Skeletal muscle tissue (tissue), 4 donors: ENCODE results near the gene ZNF521. TPM values are rescaled to one million over a fixed set of nuclear protein-coding genes. Genes with fewer than 3 reads are reported as not detected.
"Not testable (repeated sequence)": the region's sequence is repeated elsewhere in the genome, so short reads cannot be mapped to it uniquely, and the experiment has no call there.

Source experiments
- H3K27ac ChIP-seq: one replicate; pipeline ENCODE4 v1.7.0; 2013; ENCODE audit warnings: mild to moderate bottlenecking, low read depth, low read length, inconsistent platforms
- H3K27me3 ChIP-seq, 3 donors: one replicate each; pipeline ENCODE4 v1.7.0; 2013; ENCODE audit warnings: low read length in 3 of 3; ENCODE audit not compliant: control insufficient read depth in 3 of 3, insufficient read depth in 3 of 3
- H3K36me3 ChIP-seq, 3 donors: one replicate each; pipeline ENCODE4 v1.7.0; 2013; ENCODE audit warnings: low read length in 3 of 3; ENCODE audit not compliant: control insufficient read depth in 3 of 3, insufficient read depth in 3 of 3
- H3K4me1 ChIP-seq, 3 donors: one replicate each; pipeline ENCODE4 v1.7.0; 2013; ENCODE audit warnings: low read length in 3 of 3, mild to moderate bottlenecking in 3 of 3; ENCODE audit not compliant: control insufficient read depth in 3 of 3, insufficient read depth in 3 of 3
- H3K4me3 ChIP-seq, 3 donors: one replicate each; pipeline ENCODE4 v1.7.0; 2013; ENCODE audit warnings: low read length in 3 of 3
- H3K9ac ChIP-seq, 3 donors: one replicate each; pipeline ENCODE4 v1.7.0; 2013; ENCODE audit warnings: low read length in 3 of 3, mild to moderate bottlenecking in 3 of 3, moderate library complexity in 2 of 3, low read depth in 1 of 3
- H3K9me3 ChIP-seq, 3 donors: one replicate each; pipeline ENCODE4 v1.7.0; 2013; ENCODE audit warnings: low read length in 3 of 3; ENCODE audit not compliant: control insufficient read depth in 3 of 3
- total RNA-seq: library from RNA; depleted of rRNA; stranded (reverse); fragments of >200 nt; gene quantifications from one replicate; pipeline ENCODE4 v1.2.3, GENCODE V29; 2014
- donor health status: Osteomylitis.

Gene ZNF521
- total RNA-seq, 1 donor from 2014 or later = 40.2 TPM

- Histone ChIP-seq H3K9ac (no peak overlapping the region), H3K4me3 (no peak overlapping the region), H3K27me3 (no peaks in the 10 kb centered on the region), H3K9me3 (no peaks in the 10 kb centered on the region), H3K27ac (no peak overlapping the region), H3K36me3 (no peaks in the 10 kb centered on the region), H3K4me1 (peaks cover 4 to 12% (median 7%) of the 10 kb centered on the region in 3 donors)
Observed at GRCh38 chr18:25043104-25043503, 308.9 kb downstream of the ZNF521 start.

GRCh38 chr18:25042641-25043051 lies 309.3 kb downstream of the ZNF521 start:
- no peaks in the 10 kb centered on the region for H3K27me3 ChIP-seq

GRCh38 chr18:25039781-25040180 lies 312.2 kb downstream of the ZNF521 start:
- H3K9ac ChIP-seq = no peak overlapping the region
- H3K4me3 ChIP-seq = no peak overlapping the region
- H3K36me3 ChIP-seq = no peaks in the 10 kb centered on the region
- no peak overlapping the region for H3K27ac ChIP-seq
- H3K27me3 ChIP-seq = no peaks in the 10 kb centered on the region
- H3K4me1 ChIP-seq = peaks cover 4 to 12% (median 7%) of the 10 kb centered on the region in 3 donors
- no peaks in the 10 kb centered on the region for H3K9me3 ChIP-seq

More at GRCh38 chr18:25042641-25043051, 309.3 kb downstream of the ZNF521 start:
- no peaks in the 10 kb centered on the region for H3K9me3 ChIP-seq
- peaks cover 4 to 12% (median 7%) of the 10 kb centered on the region in 3 donors for H3K4me1 ChIP-seq
- H3K36me3 ChIP-seq = no peaks in the 10 kb centered on the region
- H3K9ac ChIP-seq = no peak overlapping the region
- no peak overlapping the region for H3K4me3 ChIP-seq
- H3K27ac ChIP-seq = no peak overlapping the region

GRCh38 chr18:25038261-25038660 lies 313.7 kb downstream of the ZNF521 start:
- H3K27ac ChIP-seq = no peak overlapping the region
- no peaks in the 10 kb centered on the region for H3K36me3 ChIP-seq
- H3K4me3 ChIP-seq = no peak overlapping the region
- H3K27me3 ChIP-seq = no peaks in the 10 kb centered on the region
- peaks cover under 1 to 12% (median 7%) of the 10 kb centered on the region in 3 donors for H3K4me1 ChIP-seq
- no peaks in the 10 kb centered on the region for H3K9me3 ChIP-seq
- H3K9ac ChIP-seq = no peak overlapping the region

- H3K27ac ChIP-seq = no peak overlapping the region
- H3K9me3 ChIP-seq = no peaks in the 10 kb centered on the region
- H3K4me3 ChIP-seq = no peak overlapping the region
- no peaks in the 10 kb centered on the region for H3K27me3 ChIP-seq
- H3K9ac ChIP-seq = no peak overlapping the region
- H3K4me1 ChIP-seq = no peaks in the 10 kb centered on the region
- H3K36me3 ChIP-seq = no peaks in the 10 kb centered on the region
Observed at GRCh38 chr18:25033747-25034471, 318.1 kb downstream of the ZNF521 start.

- not testable (repeated sequence) for H3K36me3 ChIP-seq, H3K4me1 ChIP-seq, H3K9me3 ChIP-seq, H3K27me3 ChIP-seq, H3K9ac ChIP-seq, H3K4me3 ChIP-seq, H3K27ac ChIP-seq
Observed at GRCh38 chr18:25033175-25033574, 318.8 kb downstream of the ZNF521 start.

- Histone ChIP-seq H3K27ac (no peak overlapping the region), H3K4me3 (no peak overlapping the region), H3K36me3 (no peaks in the 10 kb centered on the region), H3K9ac (no peak overlapping the region), H3K4me1 (no peaks in the 10 kb centered on the region), H3K9me3 (no peaks in the 10 kb centered on the region), H3K27me3 (no peaks in the 10 kb centered on the region)
Observed at GRCh38 chr18:25029802-25030201, 322.2 kb downstream of the ZNF521 start.

- Histone ChIP-seq H3K4me3 (no peak overlapping the region), H3K4me1 (no peaks in the 10 kb centered on the region), H3K9ac (no peak overlapping the region), H3K9me3 (no peaks in the 10 kb centered on the region), H3K36me3 (no peaks in the 10 kb centered on the region), H3K27ac (no peak overlapping the region), H3K27me3 (no peaks in the 10 kb centered on the region)
Observed at GRCh38 chr18:25019931-25020330, 332.0 kb downstream of the ZNF521 start.

- H3K4me3 ChIP-seq = no peak overlapping the region
- H3K27ac ChIP-seq = no peak overlapping the region
Observed at GRCh38 chr18:25019086-25019860, 332.7 kb downstream of the ZNF521 start.

GRCh38 chr18:25016666-25017065 lies 335.3 kb downstream of the ZNF521 start:
- Histone ChIP-seq H3K9me3 (no peaks in the 10 kb centered on the region), H3K4me3 (no peak overlapping the region), H3K9ac (no peak overlapping the region), H3K27ac (no peak overlapping the region), H3K4me1 (peaks cover 0 to 2% (median 0%) of the 10 kb centered on the region in 3 donors), H3K27me3 (no peaks in the 10 kb centered on the region), H3K36me3 (no peaks in the 10 kb centered on the region)

More at GRCh38 chr18:25019086-25019860, 332.7 kb downstream of the ZNF521 start:
- no peak overlapping the region for H3K9ac ChIP-seq
- no peaks in the 10 kb centered on the region for H3K36me3 ChIP-seq
- no peaks in the 10 kb centered on the region for H3K4me1 ChIP-seq
- H3K9me3 ChIP-seq = no peaks in the 10 kb centered on the region
- H3K27me3 ChIP-seq = no peaks in the 10 kb centered on the region
